Fibroblast of upper back skin (primary cell): ENCODE results near the gene PCDHGA3.
"Not testable (repeated sequence)": the region's sequence is repeated elsewhere in the genome, so short reads cannot be mapped to it uniquely, and the experiment has no call there.

Experiments used
- DNase-seq: peaks from one replicate; pipeline ENCODE4 v3.0.0-alpha.2; 2013

The PCDHGA3 gene

DNA sequence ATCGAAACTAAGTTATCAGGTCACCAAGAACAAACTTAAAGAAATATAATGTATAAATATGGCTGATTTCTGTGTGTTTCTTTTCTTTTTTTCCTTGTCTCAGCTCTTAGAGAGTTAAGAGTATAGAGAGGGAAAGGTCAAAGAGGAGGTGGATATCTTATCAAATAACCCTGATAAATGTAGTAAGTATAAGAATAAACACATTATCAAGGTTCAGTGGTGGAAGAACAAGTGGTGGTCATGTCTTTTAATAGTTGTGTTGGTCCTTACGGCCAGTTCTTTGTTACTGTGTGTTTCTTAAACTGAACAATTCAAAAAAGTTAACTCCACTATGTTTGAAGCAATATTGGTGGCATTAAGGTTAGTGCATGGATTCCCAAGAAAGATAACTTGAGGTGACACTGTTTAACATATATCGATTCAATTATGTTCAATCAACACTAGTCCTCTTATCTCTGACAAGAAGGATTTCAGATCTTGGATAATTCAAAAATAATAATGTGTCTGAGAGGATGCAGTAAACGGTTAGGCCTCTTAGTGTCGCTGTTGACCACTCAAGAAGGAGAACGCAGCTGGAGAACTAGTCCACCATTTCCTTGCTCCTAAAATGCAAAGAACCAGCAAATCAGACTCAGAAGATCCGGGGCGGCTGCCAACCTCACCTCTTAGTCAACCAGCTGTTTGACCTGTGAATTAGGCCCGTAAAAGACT, at the start of gene PCDHGA3:
Gene PCDHGA3 (plus strand): TSS at position 588 of the 711 bp plus-strand sequence. CDS start 205 bp downstream, outside the sequence.
- DNase-seq = peak; percentile 59

DNA sequence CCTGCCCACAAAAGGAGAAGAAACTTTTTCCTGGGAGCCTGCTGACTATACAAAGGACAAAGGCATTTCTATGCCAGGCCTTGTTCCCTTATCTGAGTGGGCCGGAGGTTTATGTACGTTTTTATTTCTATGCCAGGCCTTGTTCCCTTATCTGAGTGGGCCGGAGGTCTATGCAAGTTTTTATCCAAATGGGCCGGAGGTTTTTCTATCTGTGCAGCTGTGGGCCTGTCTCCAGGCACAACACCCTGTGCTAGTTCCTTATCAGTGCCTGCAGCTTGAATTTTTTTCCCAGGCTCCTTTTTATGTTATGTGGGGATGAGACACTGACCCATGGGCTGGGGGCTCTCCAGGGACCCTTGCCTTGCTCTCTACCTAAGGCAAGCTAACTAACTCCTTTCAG, 45.3 kb upstream of the PCDHGA3 start:
- DNase-seq = no peak

DNA sequence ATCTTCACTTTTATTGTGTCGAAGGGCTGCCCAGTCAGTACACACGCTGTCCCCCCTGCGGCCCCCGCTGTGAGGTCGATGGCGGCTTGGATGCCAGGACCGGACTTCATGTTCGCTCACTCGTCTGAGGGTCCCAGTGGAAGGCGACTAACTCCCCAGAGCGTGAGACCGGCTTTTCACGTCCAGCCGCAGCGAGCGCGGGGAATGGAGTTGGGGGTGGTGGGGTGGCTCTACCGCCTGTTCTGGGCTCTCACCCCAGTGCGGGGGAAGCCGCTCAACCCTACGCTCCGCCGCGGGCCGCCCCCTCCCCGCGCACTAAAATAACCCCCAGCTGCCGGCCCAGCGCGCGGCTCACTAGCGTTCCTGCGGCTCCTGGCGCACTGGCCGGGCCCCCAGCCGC, 39.9 kb upstream of the PCDHGA3 start, which contains the start of gene SLC25A2:
Gene SLC25A2 (minus strand): TSS at position 294 of the 400 bp plus-strand sequence. CDS start 184 bp downstream, at position 110.
- no peak for DNase-seq

DNA sequence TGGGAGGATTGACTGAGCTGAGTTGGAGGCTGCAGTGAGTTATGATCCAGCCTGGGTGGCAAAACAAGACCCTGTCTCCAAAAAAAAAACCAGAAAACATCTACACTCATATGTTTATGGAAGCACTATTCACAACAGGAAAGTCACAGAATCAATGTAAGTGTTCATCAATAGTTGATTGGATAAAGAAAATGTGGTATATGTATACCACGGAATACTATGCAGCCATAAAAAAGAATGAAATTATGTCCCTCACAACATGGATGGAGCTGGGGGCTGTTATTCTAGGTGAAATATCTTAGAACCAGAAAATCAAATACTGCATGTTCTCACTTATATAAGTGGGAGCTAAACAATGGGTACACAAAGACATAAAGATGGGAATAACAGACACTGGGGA, 37.0 kb upstream of the PCDHGA3 start:
- DNase-seq = no peak

DNA sequence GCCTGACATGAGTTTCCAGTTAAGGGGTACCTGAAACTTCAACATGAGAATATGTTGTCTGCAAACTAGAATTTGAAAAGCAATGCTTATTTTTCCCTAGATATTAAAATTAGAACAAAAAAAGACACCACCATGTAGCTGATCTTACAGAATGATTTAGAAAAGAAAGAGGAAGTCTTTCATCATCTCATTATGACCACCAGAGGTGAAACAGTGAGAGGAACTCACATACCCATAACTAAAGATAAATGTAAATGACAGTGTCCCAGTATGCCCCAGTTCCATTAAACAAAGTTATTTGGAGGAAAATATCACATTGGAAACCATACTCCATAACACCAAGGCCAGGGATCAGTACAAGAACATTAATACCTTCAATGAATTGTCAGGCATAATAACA, 29.9 kb upstream of the PCDHGA3 start:
- no peak for DNase-seq

DNA sequence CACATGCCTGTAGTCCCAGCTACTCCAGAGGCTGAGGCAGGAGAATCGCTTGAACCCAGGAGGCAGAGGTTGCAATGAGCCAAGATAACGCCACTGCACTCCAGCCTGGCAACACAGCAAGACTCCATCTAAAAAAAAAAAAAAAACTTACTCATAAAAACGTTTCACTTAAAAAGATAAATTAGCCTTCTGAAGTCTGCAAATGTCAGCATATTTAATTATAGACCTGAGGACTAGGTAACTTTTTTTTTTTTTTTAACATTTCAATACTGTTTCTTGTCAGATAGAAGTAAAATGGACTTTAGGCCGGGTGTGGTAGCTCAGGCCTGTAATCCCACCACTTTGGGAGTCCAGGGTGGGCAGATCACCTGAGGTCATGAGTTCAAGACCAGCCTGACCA, 26.7 kb upstream of the PCDHGA3 start:
- not testable (repeated sequence) for DNase-seq

DNA sequence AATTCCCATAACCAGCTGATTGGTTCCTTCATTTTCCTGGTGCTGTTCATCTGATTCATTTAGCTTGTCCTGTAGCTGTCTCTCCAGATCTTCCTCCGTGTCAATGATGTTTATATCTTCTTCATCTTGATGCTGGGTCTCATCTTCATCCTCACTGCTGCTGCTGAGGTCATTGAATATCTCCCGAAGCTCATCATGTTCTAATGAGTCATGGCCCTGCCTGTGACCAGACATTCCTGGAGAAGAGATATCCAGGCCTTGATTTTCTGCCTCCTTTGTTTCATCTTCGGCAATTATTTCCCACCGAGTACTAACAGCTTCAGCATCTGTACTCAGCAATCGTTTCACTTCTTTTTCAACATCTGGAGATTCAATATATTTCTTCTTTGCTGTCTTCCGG, 24.4 kb upstream of the PCDHGA3 start:
- no peak for DNase-seq

DNA sequence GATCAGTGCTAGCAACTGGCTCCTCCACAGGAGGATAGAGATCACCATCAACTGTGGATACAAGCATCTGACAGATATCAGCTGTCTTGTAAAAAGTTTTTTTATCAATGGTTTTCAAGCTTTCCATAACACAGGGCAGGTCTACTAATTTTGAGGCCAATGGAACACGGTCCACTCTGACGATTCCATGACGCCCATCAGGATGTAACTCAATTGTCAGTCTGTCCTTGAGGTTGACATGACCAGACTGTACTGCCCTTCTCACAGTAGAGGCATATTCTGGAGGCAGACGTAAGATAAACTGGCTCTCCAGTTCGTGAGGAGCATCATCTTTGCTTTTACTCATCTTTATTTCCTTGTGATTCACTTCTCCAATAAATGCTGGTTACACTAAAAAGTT, 23.9 kb upstream of the PCDHGA3 start:
- DNase-seq = no peak

DNA sequence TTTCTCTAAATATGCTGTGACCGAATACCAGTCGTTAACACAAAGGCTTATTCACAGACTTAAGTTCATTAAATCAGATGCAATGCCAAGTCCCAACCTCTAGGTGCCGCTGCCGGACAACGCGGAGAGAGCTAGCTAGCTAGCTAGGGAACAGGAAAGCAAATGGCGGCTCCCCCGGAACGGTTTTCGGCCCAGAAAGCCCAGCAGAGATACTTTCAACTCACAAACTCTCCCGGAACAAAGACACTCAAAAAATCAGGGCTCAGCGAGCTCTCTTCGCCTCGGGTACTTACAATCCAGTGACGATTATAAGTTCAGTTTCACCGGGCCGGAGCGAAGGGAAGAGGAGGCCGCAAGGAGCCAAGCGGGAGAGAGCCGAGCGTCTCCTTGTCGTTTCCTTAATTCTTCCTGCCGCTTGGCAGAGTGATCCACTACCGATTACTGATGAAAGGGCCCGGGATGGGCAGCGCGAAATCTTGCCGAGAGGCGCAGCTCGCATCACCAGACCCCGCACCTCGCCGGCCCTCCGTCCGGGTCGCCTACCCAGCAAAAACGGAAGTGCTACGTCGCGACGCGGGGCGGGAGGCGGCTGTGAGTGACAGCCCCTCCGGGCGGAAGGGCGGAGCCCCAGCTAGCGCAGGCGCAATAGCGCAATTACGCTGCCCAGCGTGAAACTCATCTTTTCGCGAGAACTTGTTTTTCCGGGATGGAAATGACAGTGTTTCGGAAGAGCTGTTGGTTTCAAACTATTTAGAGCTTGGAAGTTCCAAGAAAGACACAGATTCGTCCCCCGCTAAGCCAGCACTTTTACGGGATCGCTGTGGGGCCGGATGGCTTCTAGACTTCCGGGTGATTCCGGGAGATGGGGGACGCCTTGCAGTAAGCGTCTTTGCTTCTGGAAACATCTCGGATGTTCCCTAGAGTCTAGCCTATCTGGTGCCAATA, 23.1 kb upstream of the PCDHGA3 start, which contains the start of gene TAF7:
Gene TAF7 (minus strand): TSS at position 560 of the 945 bp plus-strand sequence. CDS start 740 bp downstream, outside the sequence.
- DNase-seq = peak; percentile 92

DNA sequence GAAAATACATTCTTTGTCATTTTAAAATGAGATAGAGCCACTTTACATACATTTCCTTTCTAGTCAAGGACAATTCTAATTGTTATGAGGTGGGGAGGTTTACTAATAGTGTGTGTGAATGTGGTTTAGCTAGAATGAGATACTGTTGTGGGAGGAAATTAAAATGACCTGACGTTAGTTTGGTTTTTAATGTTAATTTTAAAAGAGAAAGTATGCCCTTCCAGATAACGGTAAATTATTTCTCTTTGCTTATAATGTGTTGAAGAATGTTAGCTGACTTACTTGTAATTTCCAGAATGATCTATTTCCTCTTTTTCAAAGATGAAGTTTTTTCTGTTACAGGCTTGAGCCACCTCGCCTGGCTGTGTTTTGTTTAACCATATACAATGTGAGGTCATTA, 21.4 kb upstream of the PCDHGA3 start:
- DNase-seq = no peak

DNA sequence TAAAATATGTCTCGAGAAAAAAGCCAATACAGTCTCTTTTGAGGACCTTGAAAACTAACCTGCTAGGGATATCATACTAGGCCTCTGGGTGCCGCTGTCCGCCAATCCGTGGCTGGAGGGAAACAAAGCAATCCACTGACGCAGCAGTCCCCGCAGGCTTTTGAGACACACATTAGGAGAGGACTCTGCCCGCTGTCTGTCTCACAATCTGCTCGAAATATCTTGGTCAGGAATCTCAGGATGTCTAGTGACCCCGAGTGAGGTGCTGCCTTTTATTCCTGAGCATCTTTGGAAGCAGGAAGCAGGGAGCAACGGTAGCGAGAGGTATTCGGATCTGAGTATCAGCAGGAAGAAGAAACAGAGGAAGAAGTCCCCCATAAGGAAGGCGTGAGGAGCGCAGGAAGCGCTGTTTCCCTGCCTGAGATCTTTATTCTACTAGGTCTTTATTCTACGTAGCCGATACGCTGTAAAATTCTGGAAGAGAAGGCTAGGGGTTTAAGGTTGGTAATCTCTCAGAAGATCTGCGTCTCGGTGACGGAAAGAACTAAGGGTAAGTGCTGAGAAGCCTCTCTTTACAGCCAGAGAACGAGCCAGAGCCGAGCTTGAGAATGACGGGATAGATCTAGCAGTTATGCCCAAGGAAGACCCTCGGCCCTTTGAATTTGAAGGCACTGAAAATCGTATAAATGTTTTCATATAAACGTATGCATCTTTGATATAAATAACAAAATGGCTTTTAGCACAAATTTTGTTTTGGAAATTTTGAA, 17.4 kb upstream of the PCDHGA3 start:
- DNase-seq = peak; percentile 75

DNA sequence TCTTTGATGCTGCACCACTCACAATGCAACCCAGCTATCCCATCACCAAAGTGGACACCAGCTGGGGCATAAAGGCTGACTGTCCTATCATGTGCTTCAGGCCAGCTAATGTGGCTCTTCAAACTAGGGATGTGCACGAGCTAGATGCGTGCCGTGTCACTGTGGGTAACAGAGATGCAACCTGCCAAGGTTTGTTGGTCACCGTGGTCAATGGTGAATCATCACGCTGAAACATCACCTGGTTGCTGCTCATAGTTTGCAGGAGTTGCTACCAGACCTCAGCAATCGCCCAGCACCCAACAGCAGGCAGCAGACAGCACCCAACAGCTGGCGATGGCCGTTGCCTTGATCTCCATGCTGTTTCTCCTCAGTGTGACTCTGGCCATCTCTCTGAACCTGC, 15.4 kb upstream of the PCDHGA3 start:
- DNase-seq = no peak

DNA sequence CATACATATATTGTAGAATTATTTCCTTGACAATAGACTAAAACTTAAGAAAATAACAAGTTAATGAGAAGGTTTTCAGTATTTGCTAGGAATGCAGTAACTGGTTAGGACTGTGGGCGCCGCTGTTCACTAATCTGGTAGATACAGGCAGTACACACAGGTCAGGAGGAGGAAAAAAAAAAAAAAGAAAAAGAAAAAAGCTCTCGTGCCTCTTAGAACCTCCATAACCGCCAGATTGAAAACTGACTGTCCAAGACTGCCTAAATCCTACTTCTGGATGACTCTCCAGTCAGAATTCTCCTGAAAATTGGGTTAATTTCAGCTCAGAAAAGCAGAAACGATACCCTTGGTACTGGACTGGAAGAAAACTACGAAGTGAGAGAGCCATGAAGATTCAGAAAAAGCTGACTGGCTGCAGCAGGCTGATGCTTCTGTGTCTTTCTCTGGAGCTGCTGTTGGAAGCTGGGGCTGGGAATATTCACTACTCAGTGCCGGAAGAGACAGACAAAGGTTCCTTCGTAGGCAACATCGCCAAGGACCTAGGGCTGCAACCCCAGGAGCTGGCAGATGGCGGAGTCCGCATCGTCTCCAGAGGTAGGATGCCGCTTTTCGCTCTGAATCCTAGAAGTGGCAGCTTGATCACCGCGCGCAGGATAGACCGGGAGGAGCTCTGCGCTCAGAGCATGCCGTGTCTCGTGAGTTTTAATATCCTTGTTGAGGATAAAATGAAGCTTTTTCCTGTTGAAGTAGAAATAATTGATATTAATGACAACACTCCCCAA, 13.1 kb upstream of the PCDHGA3 start, which contains the start of gene PCDHGA1:
Gene PCDHGA1 (plus strand): TSS at position 216 of the 782 bp plus-strand sequence.
- peak; percentile 39 for DNase-seq

DNA sequence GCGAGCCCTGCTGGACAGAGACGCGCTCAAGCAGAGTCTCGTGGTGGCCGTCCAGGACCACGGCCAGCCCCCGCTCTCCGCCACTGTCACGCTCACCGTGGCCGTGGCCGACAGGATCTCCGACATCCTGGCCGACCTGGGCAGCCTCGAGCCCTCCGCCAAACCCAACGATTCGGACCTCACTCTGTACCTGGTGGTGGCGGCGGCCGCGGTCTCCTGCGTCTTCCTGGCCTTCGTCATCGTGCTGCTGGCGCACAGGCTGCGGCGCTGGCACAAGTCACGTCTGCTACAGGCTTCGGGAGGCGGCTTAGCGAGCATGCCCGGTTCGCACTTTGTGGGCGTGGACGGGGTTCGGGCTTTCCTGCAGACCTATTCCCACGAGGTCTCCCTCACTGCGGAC, 11.1 kb upstream of the PCDHGA3 start:
- not testable (repeated sequence) for DNase-seq

DNA sequence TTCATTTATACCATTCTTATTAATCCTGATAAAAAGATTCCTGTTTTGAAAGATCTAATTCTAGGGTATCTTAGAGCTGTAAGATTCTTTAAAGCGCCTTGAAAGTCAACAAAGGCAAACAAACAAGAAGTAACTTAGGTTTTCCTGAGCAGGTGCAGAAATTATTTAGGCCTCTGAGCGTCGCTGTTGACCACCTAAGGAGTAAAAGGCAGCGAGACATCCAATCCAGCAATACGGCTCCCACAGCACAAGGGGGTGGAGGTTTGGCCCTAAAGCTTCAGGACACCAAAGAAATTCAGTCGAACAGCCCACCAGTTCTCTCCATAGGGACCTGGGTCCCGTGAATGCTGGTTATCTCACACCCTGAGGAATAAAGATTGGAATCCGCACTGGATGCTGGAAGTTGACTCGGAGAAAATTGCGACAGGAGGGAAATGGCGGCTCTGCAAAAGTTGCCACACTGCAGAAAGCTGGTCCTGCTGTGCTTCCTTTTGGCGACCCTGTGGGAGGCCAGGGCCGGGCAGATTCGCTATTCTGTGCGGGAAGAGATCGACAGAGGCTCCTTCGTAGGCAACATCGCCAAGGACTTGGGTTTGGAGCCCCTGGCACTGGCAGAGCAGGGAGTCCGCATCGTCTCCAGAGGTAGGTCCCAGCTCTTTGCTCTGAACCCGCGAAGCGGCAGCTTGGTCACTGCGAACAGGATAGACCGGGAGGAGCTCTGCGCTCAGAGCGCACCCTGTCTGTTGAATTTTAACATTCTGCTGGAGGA, 4.9 kb upstream of the PCDHGA3 start, which contains the start of gene PCDHGA2:
Gene PCDHGA2 (plus strand): TSS at position 223 of the 769 bp plus-strand sequence.
- DNase-seq = peak; percentile 53

DNA sequence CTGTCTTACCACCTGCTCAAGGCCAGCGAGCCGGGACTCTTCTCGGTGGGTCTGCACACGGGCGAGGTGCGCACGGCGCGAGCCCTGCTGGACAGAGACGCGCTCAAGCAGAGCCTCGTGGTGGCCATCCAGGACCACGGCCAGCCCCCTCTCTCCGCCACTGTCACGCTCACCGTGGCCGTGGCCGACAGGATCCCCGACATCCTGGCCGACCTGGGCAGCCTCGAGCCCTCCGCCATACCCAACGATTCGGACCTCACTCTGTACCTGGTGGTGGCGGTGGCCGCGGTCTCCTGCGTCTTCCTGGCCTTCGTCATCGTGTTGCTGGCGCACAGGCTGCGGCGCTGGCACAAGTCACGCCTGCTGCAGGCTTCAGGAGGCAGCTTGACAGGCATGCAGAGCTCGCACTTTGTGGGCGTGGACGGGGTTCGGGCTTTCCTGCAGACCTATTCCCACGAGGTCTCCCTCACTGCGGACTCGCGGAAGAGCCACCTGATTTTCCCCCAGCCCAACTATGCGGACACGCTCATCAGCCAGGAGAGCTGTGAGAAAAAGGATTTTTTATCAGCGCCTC, 2.8 kb upstream of the PCDHGA3 start:
- DNase-seq = not testable (repeated sequence)

DNA sequence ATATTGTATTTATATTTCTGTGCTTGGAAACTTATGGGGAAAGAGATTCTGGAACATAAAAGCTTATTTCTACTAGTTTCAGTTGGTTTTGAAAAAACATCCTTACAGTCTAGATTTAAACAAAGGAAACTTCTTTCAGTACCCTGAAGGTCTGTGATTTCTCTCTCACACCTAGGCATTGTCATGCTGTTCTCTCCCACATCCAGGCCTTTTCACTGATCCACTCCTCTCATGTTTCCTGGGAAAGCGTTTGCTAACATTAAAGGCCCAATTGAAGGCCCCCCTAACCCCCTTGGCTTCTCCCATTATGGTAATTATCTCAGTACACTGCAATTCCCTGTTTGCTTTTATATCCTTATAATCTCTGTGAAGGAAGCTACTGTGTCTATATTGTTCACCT, 856 bp upstream of the PCDHGA3 start:
- DNase-seq = no peak

DNA sequence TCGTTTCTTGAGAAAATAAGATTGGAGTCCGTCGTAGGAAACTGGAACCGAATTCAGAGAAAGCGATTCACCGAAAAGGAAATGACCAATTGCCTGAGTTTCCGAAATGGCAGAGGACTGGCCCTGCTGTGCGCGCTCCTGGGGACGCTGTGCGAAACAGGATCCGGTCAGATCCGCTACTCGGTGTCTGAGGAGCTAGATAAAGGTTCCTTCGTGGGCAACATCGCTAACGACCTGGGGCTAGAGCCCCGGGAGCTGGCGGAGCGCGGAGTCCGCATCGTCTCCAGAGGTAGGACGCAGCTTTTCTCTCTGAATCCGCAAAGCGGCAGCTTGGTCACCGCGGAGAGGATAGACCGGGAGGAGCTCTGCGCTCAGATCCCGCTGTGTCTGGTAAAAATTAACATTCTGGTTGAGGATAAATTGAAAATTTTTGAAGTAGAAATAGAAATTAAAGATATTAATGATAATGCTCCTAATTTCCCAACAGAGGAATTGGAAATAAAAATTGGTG, 379 bp downstream of the PCDHGA3 start:
- no peak for DNase-seq

DNA sequence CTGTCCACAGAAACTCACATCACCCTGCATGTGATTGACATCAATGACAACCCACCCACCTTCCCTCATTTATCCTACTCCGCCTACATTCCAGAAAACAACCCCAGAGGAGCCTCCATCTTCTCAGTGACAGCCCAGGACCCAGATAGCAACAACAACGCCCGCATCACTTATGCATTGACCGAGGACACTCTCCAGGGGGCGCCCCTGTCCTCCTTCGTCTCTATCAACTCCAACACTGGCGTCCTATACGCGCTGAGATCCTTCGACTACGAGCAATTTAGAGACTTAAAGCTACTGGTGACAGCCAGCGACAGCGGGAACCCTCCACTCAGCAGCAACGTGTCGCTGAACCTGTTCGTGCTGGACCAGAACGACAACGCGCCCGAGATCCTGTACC, 1.7 kb downstream of the PCDHGA3 start:
- DNase-seq = no peak

DNA sequence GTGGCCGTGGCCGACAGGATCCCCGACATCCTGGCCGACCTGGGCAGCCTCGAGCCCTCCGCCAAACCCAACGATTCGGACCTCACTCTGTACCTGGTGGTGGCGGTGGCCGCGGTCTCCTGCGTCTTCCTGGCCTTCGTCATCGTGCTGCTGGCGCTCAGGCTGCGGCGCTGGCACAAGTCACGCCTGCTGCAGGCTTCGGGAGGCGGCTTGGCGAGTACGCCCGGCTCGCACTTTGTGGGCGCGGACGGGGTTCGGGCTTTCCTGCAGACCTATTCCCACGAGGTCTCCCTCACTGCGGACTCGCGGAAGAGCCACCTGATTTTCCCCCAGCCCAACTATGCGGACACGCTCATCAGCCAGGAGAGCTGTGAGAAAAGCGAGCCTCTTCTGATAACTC, 2.4 kb downstream of the PCDHGA3 start:
- DNase-seq = not testable (repeated sequence)
